ENCODE results near the gene GJA5. TPM values are rescaled to one million over a fixed set of nuclear protein-coding genes. Genes with fewer than 3 reads are reported as not detected.
A peak's percentile ranks its signal among the peaks of the same experiment; 100 is the strongest.

Gene GJA5
- total and polyA plus RNA-seq, 12 donors, result 4.8 to 20.0 (median 12.3) TPM

- Histone ChIP-seq H3K27ac (peak overlapping the region in 3 of 10 donors; percentile 6 to 70 (median 11)), H3K4me3 (no peak overlapping the region), H3K36me3 (no peaks in the 10 kb centered on the region), H3K9me3 (no peaks in the 10 kb centered on the region), H3K4me1 (peaks cover 0 to 43% (median 13%) of the 10 kb centered on the region in 9 donors), H3K27me3 (no peaks in the 10 kb centered on the region)
- intact Hi-C loops (cut with DNase I), result loop anchor here in 1 of 10 donors (10.0 kb wide), 1 partner anchor 74 kb away; no protein-coding TSS in a partner anchor
- DNase-seq (no peak), ATAC-seq (no peak)
- no peak for TF ChIP-seq CTCF (IDR thresholded peaks at IDR 0.05)
- WGBS, 2 donors, result 90 to 93% methylated on average over 3 of the region's 3 CpGs
Observed at GRCh38 chr1:147740391-147740790, 20.0 kb downstream of the GJA5 start.

DNA sequence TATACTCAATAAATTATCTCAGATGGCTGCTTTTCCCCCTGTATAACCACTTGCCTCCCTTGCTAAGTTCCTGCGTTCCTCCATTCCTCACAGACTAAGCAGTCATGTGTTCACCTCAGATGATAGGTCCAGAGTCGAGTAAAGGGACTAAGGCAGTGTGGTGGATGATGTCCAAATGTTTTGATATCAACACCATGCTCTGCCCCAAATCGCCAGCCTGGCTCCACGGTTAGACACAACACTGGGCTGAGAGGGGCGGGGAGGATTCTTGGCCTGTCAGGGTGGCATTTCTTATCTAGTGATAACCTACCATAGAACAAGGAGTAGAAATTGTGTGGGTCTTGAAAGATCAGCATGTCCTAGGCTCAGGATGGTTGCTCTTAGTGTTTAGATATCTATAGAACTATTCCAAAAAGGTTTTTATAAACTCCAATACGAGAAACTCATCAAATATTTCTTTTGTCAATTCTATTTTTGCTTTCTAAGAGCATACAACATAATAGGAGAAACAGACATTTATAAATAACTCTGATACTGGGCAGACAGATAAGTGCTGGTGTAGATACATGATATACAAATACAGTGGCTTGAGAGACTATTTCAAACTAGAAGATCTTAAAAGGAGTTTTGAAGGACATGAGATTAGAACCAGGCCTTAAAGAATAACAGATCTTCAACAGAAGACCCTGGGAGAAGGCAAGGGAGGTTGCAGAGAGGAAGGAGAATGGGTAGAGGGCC, 21.5 kb downstream of the GJA5 start:
- H3K9me3 ChIP-seq, result peaks cover 0 to 9% (median 0%) of the 10 kb centered on the region in 11 donors
- TF ChIP-seq CTCF (IDR thresholded peaks at IDR 0.05), result no peak
- 36 to 61% methylated on average over 6 of the region's 6 CpGs for WGBS, 2 donors
- H3K27me3 ChIP-seq, result no peaks in the 10 kb centered on the region
- intact Hi-C loops (cut with DNase I), result loop anchor here in 2 of 10 donors (5.0 kb wide), 1 partner anchor 83 kb away; no protein-coding TSS in a partner anchor
- ATAC-seq, result peak; percentile 53 to 93 (median 80)
- no peaks in the 10 kb centered on the region for H3K36me3 ChIP-seq
- peak; percentile 31 to 50 for DNase-seq
- peaks cover 0 to 43% (median 13%) of the 10 kb centered on the region in 9 donors for H3K4me1 ChIP-seq
- H3K27ac ChIP-seq, result peak overlapping the region in 7 of 10 donors; percentile 7 to 72 (median 61)
- H3K4me3 ChIP-seq, result peak overlapping the region in 1 of 10 donors; percentile 19

DNA sequence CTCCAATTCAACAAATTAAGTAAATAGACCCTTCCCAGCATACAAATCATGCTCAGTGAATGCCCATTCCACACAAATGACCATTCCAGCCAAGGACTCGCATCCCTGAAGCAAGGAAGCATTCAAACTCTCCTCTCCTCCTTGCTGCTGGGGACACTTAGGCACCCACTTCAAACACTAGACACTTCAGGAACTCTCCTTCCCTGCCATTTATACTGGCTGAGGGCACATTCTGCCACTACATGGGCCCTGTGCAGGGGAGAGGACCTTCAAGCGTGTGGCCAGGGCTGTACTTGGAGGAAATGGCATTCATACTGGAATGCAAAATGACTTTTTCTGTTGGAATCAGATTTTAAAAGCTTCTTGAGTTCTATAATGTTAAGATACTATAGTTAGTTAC, 22.3 kb downstream of the GJA5 start:
- no peak for TF ChIP-seq CTCF (IDR thresholded peaks at IDR 0.05)
- Histone ChIP-seq H3K36me3 (no peaks in the 10 kb centered on the region), H3K4me1 (peaks cover 0 to 43% (median 13%) of the 10 kb centered on the region in 9 donors), H3K4me3 (peak overlapping the region in 1 of 10 donors; percentile 19), H3K9me3 (peaks cover 0 to 9% (median 0%) of the 10 kb centered on the region in 11 donors), H3K27ac (peak overlapping the region in 8 of 10 donors; percentile 7 to 72 (median 58)), H3K27me3 (no peaks in the 10 kb centered on the region)
- ATAC-seq, result no peak
- DNase-seq, result no peak
- WGBS, 2 donors, result 61 to 77% methylated on average over 2 of the region's 2 CpGs
- intact Hi-C loops (cut with DNase I), result loop anchor here in 2 of 10 donors (5.0 kb wide), 1 partner anchor 84 kb away; no protein-coding TSS in a partner anchor

DNA sequence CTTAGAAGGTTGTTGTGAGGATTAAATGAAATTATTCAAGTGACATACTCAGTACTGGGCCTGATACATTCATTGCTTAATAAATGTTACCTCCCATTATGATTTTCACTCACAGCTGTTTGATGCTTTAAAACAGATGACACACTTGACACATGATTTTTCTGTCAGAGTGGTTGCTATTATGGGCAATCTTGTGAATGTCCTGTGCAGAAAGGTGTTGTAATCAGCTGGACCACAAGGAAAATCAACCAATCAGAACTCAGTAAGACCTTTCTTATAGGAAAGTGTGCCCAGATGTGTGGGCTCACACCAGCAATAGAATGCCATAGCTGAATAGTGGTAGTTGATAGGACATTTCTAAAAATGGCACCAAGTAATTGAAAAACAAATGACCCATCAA, 23.5 kb downstream of the GJA5 start:
- TF ChIP-seq CTCF (IDR thresholded peaks at IDR 0.05), result no peak
- Histone ChIP-seq H3K27me3 (no peaks in the 10 kb centered on the region), H3K36me3 (no peaks in the 10 kb centered on the region), H3K27ac (peak overlapping the region in 1 of 10 donors; percentile 70), H3K4me3 (no peak overlapping the region), H3K4me1 (peaks cover 0 to 43% (median 13%) of the 10 kb centered on the region in 9 donors), H3K9me3 (peaks cover 0 to 9% (median 0%) of the 10 kb centered on the region in 11 donors)
- intact Hi-C loops (cut with DNase I), result loop anchor here in 2 of 10 donors (5.0 kb wide), 1 partner anchor 85 kb away; no protein-coding TSS in a partner anchor
- DNase-seq (no peak), ATAC-seq (peak in 2 of 8 donors; percentile 8 to 25)

All from heart right ventricle (tissue), 16 donors.